BJ (cell line): Measurements from ENCODE around the gene ATG2A. TPM values are rescaled to one million over a fixed set of nuclear protein-coding genes. Genes with fewer than 3 reads are reported as not detected.

ENCODE experiments used
- CTCF ChIA-PET: fragments of 350-600 bp; formaldehyde crosslinking; extraction: SDS; loops from one replicate; lab custom pipeline; 2021; ENCODE audit warnings: antibody characterized with exemption, inconsistent platforms; lab: Yijun Ruan, JAX
- POLR2A ChIA-PET: fragments of 300-600 bp; sonication (Branson Sonifier 250); formaldehyde crosslinking; extraction: SDS; loops from one replicate; lab custom pipeline; 2021; ENCODE audit warnings: antibody characterized with exemption; lab: Charles Lee
- DNase-seq: peaks from one replicate; pipeline ENCODE4 v3.0.0-alpha.2; 2011; ENCODE audit warnings: low read depth
- H3K27me3 ChIP-seq: 2 replicates; pipeline ENCODE4 v1.6.0; 2011; ENCODE audit warnings: low read length; ENCODE audit not compliant: control insufficient read depth, insufficient read depth
- H3K36me3 ChIP-seq: 2 replicates; pipeline ENCODE4 v1.5.1; 2011; ENCODE audit warnings: low read length; ENCODE audit not compliant: control insufficient read depth, insufficient read depth
- H3K4me3 ChIP-seq: 2 replicates; pipeline ENCODE4 v1.5.1; 2011; ENCODE audit warnings: low read depth, mild to moderate bottlenecking, control low read depth, low read length
- polyA plus RNA-seq: library from polyadenylated mRNA; depleted of rRNA; stranded (reverse); fragments of >200 nt; gene quantifications from 2 replicates; pipeline ENCODE4 v1.2.3, GENCODE V29; 2011
- TF ChIP-seq, protein P1 (sequence below): IDR thresholded peaks from 2 replicates; pipeline ENCODE4 v1.5.1; 2011; ENCODE audit warnings: low read depth, mild to moderate bottlenecking, control low read depth, inconsistent platforms, low read length, moderate library complexity; ENCODE audit not compliant: insufficient read depth

The ATG2A gene
- polyA plus RNA-seq, 1 experiment, result 7.0 TPM

DNA sequence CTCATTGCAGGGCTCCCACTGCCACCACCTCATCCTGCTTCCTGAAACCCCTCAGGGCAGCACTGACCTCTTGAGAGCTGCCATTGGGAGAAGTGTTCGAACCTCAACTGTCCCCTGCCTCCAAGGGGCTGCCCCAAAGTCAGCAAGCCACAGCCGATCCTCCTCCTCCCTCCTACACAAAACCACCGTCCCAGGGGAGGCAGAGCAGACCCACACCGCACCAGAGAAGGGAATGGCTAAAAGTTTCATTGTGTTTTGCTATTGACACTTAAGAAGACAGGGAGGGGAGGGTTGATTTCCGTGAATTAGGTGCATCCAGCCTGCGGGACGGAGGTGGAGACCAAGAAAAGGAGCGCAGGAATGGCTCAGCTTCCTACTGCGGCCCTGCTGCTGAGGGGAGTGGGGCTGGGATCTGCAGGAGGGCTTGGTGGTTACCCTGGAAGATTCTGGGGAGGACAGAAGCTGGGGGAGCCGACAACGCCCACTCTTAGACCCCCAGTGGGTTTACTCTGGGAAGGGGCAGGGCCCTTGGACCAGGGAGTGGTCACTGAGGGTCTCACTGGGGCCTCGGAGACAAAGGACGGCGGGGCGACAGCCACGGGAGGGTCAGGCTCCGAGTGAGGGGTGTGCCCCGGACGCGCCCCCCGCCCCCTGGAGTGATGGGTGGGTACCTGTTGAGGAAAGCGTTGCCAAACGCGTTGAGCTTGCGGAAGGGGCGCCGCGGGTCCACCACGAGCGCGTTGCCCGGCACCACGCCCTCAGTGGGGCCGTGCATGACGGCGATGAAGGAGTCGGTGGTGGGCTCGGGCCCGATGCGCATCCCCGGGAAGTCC lies 39.4 kb downstream of the ATG2A start:
- peak overlapping the region; percentile 77 for H3K4me3 ChIP-seq
- TF ChIP-seq, protein P1, sequence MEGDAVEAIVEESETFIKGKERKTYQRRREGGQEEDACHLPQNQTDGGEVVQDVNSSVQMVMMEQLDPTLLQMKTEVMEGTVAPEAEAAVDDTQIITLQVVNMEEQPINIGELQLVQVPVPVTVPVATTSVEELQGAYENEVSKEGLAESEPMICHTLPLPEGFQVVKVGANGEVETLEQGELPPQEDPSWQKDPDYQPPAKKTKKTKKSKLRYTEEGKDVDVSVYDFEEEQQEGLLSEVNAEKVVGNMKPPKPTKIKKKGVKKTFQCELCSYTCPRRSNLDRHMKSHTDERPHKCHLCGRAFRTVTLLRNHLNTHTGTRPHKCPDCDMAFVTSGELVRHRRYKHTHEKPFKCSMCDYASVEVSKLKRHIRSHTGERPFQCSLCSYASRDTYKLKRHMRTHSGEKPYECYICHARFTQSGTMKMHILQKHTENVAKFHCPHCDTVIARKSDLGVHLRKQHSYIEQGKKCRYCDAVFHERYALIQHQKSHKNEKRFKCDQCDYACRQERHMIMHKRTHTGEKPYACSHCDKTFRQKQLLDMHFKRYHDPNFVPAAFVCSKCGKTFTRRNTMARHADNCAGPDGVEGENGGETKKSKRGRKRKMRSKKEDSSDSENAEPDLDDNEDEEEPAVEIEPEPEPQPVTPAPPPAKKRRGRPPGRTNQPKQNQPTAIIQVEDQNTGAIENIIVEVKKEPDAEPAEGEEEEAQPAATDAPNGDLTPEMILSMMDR, result 0 out of 2 replicates have a peak, but pooled peaks have one; percentile 2
- POLR2A ChIA-PET, result interaction anchor here (0.6 kb wide), 4 partner anchors 13 to 460 kb away, joined by 3 to 4 read pairs (median 4); no protein-coding TSS in a partner anchor
- DNase-seq, result no peak
- CTCF ChIA-PET, result interaction anchor here (0.9 to 29.7 kb wide), 7 partner anchors 11 to 233 kb away, joined by 3 to 797 read pairs (median 4); partner anchors contain the start of genes ARL2 and CDC42BPG
- no peaks in the 10 kb centered on the region for H3K27me3 ChIP-seq
- H3K36me3 ChIP-seq, result peaks cover 17% of the 10 kb centered on the region

DNA sequence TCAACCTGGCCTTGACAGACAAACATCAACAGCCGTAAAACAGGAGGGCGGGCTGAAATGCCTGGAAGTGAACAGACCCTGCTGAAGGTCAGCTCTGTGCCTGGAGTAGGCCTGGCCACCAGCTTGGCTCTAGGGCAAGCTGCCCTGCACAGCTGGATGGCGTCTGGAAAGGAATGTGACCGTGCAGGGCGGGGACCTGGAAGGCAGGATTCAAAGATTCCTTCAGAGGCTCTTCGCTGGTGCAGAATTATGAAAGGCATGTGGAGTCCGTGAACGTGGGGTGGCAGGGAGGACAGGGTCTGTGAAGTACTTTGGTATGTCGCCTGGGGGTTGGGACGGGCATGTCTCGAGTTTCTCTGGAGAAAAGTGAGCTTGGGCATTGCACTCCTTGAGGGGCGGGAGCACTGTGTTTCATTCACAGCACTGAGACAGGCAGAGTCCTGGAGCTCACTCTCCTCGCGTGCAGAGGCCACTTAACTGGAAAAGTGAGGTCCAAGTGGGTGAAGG lies 40.1 kb downstream of the ATG2A start:
- TF ChIP-seq, protein P1, result no peak

DNA sequence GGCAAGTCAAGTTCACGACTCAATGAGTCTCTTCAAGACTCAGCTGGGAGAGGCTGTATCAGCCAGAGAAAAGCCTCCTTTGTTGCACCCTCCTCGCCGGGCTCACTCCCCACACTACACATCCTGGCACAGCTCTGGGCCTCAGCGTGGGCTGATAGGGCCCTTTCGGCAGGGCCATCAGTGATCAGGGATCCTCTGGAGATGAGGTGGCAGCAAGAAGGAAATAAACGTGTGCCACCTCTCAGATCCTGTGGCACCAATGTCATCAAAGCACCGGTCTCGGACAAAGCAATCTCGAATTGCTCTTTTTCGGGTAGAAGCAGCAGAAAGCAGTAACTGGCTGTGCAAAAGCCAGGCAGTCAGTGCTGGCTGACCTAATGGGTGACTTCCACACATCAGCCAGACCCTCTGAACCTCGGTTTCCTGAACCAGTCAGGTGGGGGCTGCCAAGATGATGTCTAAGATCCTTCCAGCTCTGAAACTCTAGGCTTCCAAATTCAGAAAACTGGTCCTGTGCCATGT lies 40.7 kb downstream of the ATG2A start:
- peak overlapping the region; percentile 77 for H3K4me3 ChIP-seq
- ChIA-PET CTCF (interaction anchor here (1.1 to 29.7 kb wide), 5 partner anchors 11 to 137 kb away, joined by 3 to 797 read pairs (median 12); partner anchors contain the start of genes ARL2 and CDC42BPG), POLR2A (no interaction called here)
- TF ChIP-seq, protein P1, result no peak
- H3K27me3 ChIP-seq, result no peaks in the 10 kb centered on the region
- no peak for DNase-seq
- H3K36me3 ChIP-seq, result peaks cover 26% of the 10 kb centered on the region

More for the DNA sequence above, 40.1 kb downstream of the ATG2A start:
- CTCF ChIA-PET, result interaction anchor here (1.1 to 29.7 kb wide), 6 partner anchors 12 to 136 kb away, joined by 3 to 797 read pairs (median 9); partner anchors contain the start of genes ARL2 and CDC42BPG
- Histone ChIP-seq H3K4me3 (peak overlapping the region; percentile 77), H3K27me3 (no peaks in the 10 kb centered on the region), H3K36me3 (peaks cover 20% of the 10 kb centered on the region)
- peak; percentile 67 for DNase-seq
- POLR2A ChIA-PET, result interaction anchor here (0.6 kb wide), 2 partner anchors 28 to 460 kb away, joined by 4 read pairs; no protein-coding TSS in a partner anchor

DNA sequence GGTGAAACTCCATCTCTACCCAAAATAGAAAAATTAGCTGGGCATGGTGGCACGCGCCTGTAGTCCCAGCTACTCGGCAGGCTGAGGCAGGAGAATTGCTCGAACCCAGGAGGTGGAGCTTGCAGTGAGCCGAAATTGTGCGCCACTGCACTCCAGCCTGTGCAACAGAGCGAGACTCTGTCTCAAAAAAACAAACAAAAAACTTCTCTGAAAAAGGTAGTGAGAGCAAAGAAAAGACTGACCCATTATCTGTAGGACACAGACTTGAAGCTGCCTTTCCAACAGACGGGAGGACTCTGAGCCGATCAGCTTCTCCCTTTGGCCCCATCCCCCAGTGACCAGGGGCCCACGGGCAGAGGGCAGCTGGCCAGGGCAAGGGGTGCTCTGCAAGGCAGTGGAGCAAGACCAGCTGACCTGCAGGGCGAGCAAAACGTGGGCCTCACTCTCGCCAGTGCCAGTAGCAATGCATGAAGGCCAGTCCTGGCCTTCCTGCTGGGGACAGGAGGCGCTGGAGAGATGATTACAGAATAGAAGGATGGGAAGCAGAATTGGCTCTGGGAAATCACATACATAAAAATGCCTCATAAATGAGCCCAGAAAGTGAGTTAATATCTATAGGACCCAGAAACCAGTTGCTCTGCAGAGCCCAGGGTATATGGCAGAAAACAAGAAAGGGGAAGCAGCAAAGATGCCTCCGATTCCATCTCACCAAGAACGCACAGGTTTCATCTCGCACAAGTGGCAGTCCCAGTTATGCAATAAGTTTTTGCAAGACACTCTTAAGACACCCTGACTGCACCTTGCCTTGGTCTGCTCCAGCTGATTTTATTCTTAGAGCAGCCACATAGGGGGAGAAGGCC lies 41.4 kb downstream of the ATG2A start:
- TF ChIP-seq, protein P1, result peak; percentile 23; the same call in 1 of the 2 replicates
- no peaks in the 10 kb centered on the region for H3K27me3 ChIP-seq
- H3K4me3 ChIP-seq, result peak overlapping the region; percentile 77
- DNase-seq, result no peak
- POLR2A ChIA-PET, result no interaction called here
- H3K36me3 ChIP-seq, result peaks cover 28% of the 10 kb centered on the region
- CTCF ChIA-PET, result interaction anchor here (1.6 to 29.7 kb wide), 3 partner anchors 11 to 20 kb away, joined by 3 to 797 read pairs (median 12); partner anchors contain the start of gene CDC42BPG
